Breast epithelium (tissue), 3 donors: ENCODE results near the gene HAND2.

ENCODE experiments used
- CTCF ChIP-seq, 3 donors: fragments of 450-650 bp; IDR thresholded peaks; one replicate each; pipeline ENCODE4 v1.5.1; 2016 to 2017; ENCODE audit warnings: antibody characterized with exemption in 3 of 3, mild to moderate bottlenecking in 3 of 3, moderate library complexity in 3 of 3
- POLR2A ChIP-seq: fragments of 450-650 bp; IDR thresholded peaks from one replicate; pipeline ENCODE4 v1.6.1; 2016; ENCODE audit warnings: antibody characterized with exemption, mild to moderate bottlenecking, moderate library complexity
- POLR2AphosphoS5 ChIP-seq, 3 donors: sonication (generic); formaldehyde crosslinking; IDR thresholded peaks; one replicate each; pipeline ENCODE4 v1.6.1; 2017; ENCODE audit warnings: antibody characterized with exemption in 3 of 3

- TF ChIP-seq CTCF (IDR thresholded peaks at IDR 0.05): no peak
- no peak for TF ChIP-seq POLR2A
- no peak for TF ChIP-seq POLR2AphosphoS5 (IDR thresholded peaks at IDR 0.05)
Measured at GRCh38 chr4:173498771-173499170, 31.3 kb downstream of the HAND2 start.
